HG03432 (cell line): Measurements from ENCODE around the gene ZNF775.

Experiments
- ATAC-seq: cut with Tn5 transposase; IDR thresholded peaks from one replicate; pipeline ENCODE4 v1.9.1; 2021; ENCODE audit warnings: mild to moderate bottlenecking, moderate library complexity; ENCODE audit not compliant: unreplicated experiment

The ZNF775 gene

GRCh38 chr7:150368096-150368883 lies 10.8 kb upstream of the ZNF775 start, which contains the start of gene REPIN1:
Gene REPIN1, plus strand, starts transcription at chr7:150368822. Its CDS starts 890 bp downstream, at chr7:150369712.
- peak; percentile 59 for ATAC-seq

DNA sequence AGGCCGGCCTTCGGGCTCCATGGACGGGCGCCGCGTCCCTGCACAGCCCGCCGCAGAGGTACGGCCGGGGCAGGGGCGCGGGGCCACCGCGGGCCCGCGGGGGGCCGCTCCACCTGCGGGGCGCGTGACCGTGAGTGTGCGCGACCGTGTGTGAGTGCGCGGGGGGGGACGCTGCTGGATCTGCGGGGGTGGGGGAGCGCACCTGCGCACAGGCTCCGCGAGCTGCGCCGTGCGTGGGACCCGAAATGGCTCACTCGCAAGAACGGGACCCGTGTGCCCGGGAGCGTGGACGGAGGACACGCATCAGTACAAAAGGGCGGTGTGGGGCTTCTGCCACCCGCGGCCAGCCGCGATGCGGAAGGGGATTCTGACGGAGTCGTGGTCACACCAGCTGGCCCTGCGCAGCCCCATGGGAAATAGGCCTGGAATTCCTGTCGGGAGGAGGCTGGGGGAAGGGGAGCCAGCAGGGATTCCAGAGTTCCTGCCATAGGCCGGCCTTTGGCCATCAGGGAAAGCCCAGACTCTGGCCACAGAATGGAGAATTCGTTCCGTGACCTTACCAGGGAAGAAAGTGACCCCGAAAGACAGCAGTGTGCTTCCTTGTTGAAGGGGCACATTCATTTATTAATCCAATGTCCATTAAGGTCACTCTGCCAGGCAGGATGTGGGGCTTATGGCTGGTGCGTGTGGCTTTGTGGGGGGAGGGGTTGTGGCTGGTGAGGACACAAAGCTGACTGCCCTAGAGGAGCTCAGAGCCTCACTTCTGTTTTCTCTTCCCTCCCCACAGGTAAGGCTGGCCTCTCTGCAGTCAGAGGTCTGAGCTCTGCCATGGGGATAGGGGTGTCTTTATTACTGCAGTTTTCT lies 10.0 kb upstream of the ZNF775 start:
- peak; percentile 40 for ATAC-seq

DNA sequence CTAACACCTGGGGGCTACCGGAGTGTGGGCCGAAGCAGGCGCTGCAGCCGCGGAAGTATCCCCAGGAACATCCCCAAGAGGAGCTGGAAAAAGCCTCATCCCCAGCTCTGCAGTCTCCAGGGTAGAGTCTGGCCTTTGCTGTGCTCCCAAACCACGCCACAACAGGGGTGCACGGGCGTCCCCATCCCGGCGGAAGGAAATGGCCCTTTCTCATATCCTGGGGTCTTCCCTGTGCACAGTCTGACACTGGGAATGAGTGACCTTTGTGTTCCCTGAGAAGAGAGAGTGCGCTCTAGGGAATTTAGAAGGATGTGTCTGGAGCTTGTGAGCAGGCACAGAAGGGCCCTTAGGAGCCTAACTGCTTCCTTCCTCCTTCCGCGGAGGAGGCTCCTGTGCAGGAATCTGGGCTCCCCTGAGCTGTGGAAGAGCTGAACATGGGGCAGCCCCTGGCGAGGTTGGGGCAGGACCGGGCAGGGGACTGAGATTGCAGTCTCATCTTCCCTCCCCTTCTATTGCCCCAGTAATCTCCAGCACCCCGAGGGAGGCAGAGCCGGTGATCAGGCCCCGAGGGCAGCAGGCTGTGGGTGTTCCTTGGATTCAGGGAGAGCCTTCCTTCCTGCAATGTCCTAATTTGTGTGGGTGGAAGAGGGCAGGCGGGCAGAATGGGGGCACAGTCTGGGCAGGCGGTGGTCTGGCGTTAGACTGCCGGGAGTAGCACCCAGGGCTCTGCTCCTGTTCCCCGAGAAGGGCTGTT lies 9.2 kb upstream of the ZNF775 start:
- no peak for ATAC-seq

DNA sequence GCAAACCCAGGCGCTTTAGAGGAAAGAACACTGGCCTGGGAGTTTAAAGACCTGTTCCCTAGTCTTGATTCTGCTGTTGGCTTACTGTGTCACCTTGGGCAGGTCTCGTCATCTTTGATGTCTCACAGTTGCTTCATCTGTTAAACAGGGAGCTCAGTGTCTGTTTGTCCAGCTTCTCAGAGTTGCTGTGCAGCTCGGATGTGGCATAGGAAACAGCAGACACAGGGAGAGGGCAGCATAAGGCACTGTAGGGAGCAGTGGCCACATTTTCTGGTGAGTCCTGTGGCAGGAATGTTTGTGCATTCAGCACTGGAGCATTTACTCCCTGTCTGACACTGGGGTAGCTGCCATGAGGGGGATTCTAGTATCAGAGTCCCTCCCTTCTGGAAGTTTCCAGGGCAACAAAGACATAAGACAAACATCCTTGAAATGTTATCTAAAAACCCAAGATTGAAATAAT lies 8.5 kb upstream of the ZNF775 start:
- no peak for ATAC-seq

- no peak for ATAC-seq
Observed at GRCh38 chr7:150371131-150371995, 7.8 kb upstream of the ZNF775 start.

DNA sequence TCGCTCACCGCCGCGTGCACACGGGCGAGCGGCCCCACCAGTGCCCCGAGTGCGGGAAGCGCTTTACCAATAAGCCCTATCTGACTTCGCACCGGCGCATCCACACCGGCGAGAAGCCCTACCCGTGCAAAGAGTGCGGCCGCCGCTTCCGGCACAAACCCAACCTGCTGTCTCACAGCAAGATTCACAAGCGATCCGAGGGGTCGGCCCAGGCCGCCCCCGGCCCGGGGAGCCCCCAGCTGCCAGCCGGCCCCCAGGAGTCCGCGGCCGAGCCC lies 7.2 kb upstream of the ZNF775 start:
- ATAC-seq = no peak

- no peak for ATAC-seq
Observed at GRCh38 chr7:150372271-150373048, 6.7 kb upstream of the ZNF775 start.

GRCh38 chr7:150373049-150373801 lies 5.9 kb upstream of the ZNF775 start:
- ATAC-seq = no peak

DNA sequence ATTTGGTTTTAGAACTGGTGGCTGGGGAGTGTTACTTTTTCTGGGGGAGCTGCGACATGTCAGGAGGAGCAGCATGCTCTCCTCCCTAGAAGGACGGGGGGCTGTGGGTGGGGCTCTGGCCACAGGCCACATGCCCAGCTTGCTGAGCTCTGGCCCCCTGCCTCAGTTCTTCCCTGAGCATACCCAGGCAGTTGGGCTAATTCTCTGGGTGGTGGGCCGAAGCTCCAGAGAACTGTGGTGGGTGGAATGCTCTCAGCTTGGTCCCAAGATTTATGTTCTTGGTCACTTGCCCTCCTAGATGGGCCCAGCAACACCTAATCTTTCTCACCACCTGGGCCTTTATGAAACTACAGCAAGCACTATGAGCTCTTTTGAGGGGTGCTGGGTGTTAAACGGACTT lies 5.1 kb upstream of the ZNF775 start:
- ATAC-seq = no peak

DNA sequence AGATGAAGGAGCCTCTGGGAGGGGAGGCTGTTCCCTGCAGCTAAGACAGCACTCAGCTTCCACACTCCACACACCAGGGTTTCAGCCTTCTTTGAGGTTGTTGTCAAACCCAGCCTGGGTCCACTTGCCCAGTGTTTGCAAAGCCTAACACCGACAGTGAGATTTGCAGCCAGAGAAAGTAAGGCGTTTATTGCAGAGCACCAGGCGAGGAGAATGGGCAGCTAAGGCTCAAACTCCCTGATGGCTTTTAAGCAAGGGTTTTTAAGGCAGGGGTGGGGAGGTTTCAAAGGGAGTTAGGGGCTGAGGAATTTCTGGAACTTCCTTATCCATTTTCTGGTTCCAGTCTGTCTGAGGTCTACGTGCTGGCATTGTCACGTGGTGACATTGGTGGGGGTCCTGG lies 4.7 kb upstream of the ZNF775 start:
- no peak for ATAC-seq

GRCh38 chr7:150375662-150376521 lies 3.2 kb upstream of the ZNF775 start:
- ATAC-seq = peak; percentile 22

DNA sequence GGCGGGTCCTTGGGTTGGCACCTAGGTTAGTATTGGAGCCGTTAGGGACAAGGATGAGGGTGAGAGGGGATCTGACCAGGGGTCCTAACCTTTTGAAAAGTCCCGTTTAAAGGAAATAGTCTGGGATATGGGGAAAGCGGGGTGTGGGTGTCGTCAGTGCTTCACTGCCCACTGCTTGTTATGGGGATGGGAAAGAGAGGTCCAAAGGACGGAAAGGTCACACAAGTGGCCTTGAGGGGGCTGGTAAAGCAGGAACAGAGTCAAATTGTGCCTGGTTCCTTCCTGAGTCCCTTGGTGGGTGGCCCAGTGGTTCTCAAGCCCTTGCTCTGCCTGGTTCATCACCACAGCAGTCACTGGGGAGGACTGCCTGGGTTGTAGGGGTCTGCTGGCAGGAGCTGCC lies 2.6 kb upstream of the ZNF775 start:
- ATAC-seq = no peak

DNA sequence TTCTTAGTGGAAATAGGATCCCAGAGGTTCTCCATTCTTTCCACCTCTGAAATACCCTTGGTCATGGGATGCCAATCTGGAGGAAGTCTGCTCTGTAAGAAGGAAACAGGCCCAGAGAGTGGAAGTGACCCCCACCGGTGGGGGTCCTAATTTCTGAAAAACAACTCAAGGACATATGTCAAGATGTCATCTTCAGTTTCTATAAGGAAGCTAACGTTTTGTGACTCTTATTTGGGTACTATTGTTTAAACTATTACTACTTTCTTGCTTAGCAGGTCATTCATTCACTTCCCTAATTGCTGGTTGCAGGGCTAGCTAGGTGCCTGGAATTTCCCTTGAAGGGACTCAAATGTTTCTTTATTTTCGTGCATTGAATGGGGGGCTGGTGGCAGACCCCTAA lies 1.9 kb upstream of the ZNF775 start:
- ATAC-seq = no peak

DNA sequence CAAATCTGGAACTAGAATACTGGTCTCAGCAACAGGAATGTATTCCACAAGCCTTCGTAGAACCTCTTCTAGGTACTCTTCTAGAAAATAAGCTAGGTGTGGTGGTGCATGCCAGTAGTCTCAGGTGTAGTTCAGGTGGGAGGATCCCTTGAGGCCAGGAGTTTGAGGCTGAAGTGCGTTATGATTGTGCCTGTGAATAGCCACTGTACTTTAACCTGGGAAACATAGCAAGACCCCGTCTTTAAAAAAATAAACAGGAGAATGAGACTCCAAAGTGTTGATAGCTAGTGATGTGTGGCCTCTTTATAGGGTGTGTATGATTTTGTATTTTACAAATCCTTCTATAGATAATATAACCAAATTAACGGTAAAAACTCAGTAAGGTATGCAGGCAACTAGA lies 1.5 kb upstream of the ZNF775 start:
- ATAC-seq = no peak

- peak; percentile 10 for ATAC-seq
Observed at GRCh38 chr7:150378115-150378852, 846 bp upstream of the ZNF775 start.

- no peak for ATAC-seq
Observed at GRCh38 chr7:150379441-150380379, 580 bp downstream of the ZNF775 start.
